B cell (primary cell): ENCODE data around the gene TJAP1. TPM values are rescaled to one million over a fixed set of nuclear protein-coding genes. Genes with fewer than 3 reads are reported as not detected.
"Not testable (repeated sequence)": the region's sequence is repeated elsewhere in the genome, so short reads cannot be mapped to it uniquely, and the experiment has no call there.

ENCODE experiments used
- ATAC-seq: fragments of 200-7000 bp; cut with Tn5 transposase; one replicate; pipeline ENCODE4 v1.10.0; 2021; ENCODE audit warnings: low read depth, mild to moderate bottlenecking, moderate number of reproducible peaks, moderate library complexity
- CTCF ChIA-PET: fragments of 350-600 bp; sonication (Branson Sonifier 250); formaldehyde crosslinking; loops from one replicate; lab custom pipeline; 2021; ENCODE audit warnings: antibody characterized with exemption, inconsistent platforms; lab: Charles Lee
- POLR2A ChIA-PET: fragments of 350-600 bp; sonication (Branson Sonifier 250); formaldehyde crosslinking; loops from one replicate; lab custom pipeline; 2021; ENCODE audit warnings: antibody characterized with exemption; lab: Charles Lee
- DNase-seq: peaks from one replicate; pipeline ENCODE4 v3.0.0; 2013
- H2AFZ ChIP-seq: 2 replicates; pipeline ENCODE4 v1.6.1; 2012; ENCODE audit warnings: mild to moderate bottlenecking, low read depth, low read length; ENCODE audit not compliant: insufficient read depth, poor library complexity, severe bottlenecking
- H3K27ac ChIP-seq, 2 donors: 1 replicate in 1 of 2; 2 replicates in 1 of 2; pipeline ENCODE4 v1.5.1; 2012 to 2013; ENCODE audit warnings: low read length in 2 of 2, mild to moderate bottlenecking in 2 of 2, moderate library complexity in 1 of 2
- H3K27me3 ChIP-seq, 4 experiments: fragments of 200-600 bp in 1 of 4; sonication (generic) in 1 of 4; replicated peaks in 1 of 4; 1 replicate in 2 of 4; 2 replicates in 2 of 4; pipeline versions ENCODE4 v1.6.1 to v1.7.0; 2013 to 2016; ENCODE audit warnings: low read length in 3 of 4, mild to moderate bottlenecking in 2 of 4, mixed read lengths in 1 of 4, moderate library complexity in 1 of 4; ENCODE audit not compliant: insufficient read depth in 4 of 4, control insufficient read depth in 3 of 4; ENCODE audit errors: control extremely low read depth in 1 of 4
- H3K36me3 ChIP-seq, 2 experiments: replicated peaks in 1 of 2; 1 replicate in 1 of 2; 2 replicates in 1 of 2; pipeline versions ENCODE4 v1.6.1 to v1.7.1; 2013; ENCODE audit warnings: low read length in 1 of 2; ENCODE audit not compliant: insufficient read depth in 2 of 2, control insufficient read depth in 1 of 2; ENCODE audit errors: control extremely low read depth in 1 of 2, extremely low read depth in 1 of 2
- H3K4me1 ChIP-seq, 2 donors: fragments of 200-600 bp in 1 of 2; sonication (generic) in 1 of 2; 1 replicate in 1 of 2; 2 replicates in 1 of 2; pipeline versions ENCODE4 v1.5.1 to v1.6.1; 2013 to 2017; ENCODE audit warnings: low read length in 2 of 2; ENCODE audit not compliant: control insufficient read depth in 2 of 2, insufficient read depth in 2 of 2
- H3K4me2 ChIP-seq: replicated peaks from 2 replicates; pipeline ENCODE3; 2012; ENCODE audit warnings: mild to moderate bottlenecking, low read depth, low read length; ENCODE audit not compliant: poor library complexity, severe bottlenecking
- H3K4me3 ChIP-seq, 5 experiments: fragments of 200-600 bp in 1 of 5; sonication (generic) in 1 of 5; 1 replicate in 3 of 5; 2 replicates in 2 of 5; pipeline versions ENCODE4 v1.5.1 to v1.7.0; 2011 to 2016; ENCODE audit warnings: low read length in 4 of 5, mild to moderate bottlenecking in 4 of 5, low read depth in 2 of 5, control low read depth in 1 of 5, moderate library complexity in 1 of 5; ENCODE audit not compliant: insufficient read depth in 1 of 5; ENCODE audit errors: control extremely low read depth in 1 of 5, extremely low read depth in 1 of 5
- H3K79me2 ChIP-seq: fragments of 200-600 bp; sonication (generic); one replicate; pipeline ENCODE4 v1.6.0; 2016; ENCODE audit warnings: low read length; ENCODE audit not compliant: control insufficient read depth, insufficient read depth
- H3K9ac ChIP-seq: fragments of 200-600 bp; sonication (generic); 2 replicates; pipeline ENCODE4 v1.6.1; 2017; ENCODE audit warnings: mild to moderate bottlenecking, low read length, moderate library complexity
- H3K9me3 ChIP-seq, 3 donors: one replicate each; pipeline versions ENCODE4 v1.6.1 to v1.7.1; 2013; ENCODE audit warnings: low read length in 2 of 3; ENCODE audit not compliant: control insufficient read depth in 2 of 3, insufficient read depth in 1 of 3; ENCODE audit errors: control extremely low read depth in 1 of 3
- H4K20me1 ChIP-seq: 2 replicates; pipeline ENCODE4 v1.6.0; 2012; ENCODE audit warnings: mild to moderate bottlenecking, low read length; ENCODE audit not compliant: insufficient read depth, control insufficient read depth, poor library complexity, severe bottlenecking
- H3K27ac Mint-ChIP-seq: one replicate; pipeline ENCODE4 v1.8.0; 2021; ENCODE audit warnings: mixed read lengths
- H3K27me3 Mint-ChIP-seq: one replicate; pipeline ENCODE4 v1.8.0; 2021; ENCODE audit warnings: mixed read lengths
- H3K4me1 Mint-ChIP-seq: one replicate; pipeline ENCODE4 v1.8.0; 2021; ENCODE audit warnings: mixed read lengths
- H3K4me3 Mint-ChIP-seq: one replicate; pipeline ENCODE4 v1.8.0; 2021; ENCODE audit warnings: mixed read lengths
- H3K9me3 Mint-ChIP-seq: one replicate; pipeline ENCODE4 v1.8.0; 2022; ENCODE audit warnings: mixed read lengths; ENCODE audit not compliant: insufficient read depth
- CTCF ChIP-seq: fragments of 200-600 bp; IDR thresholded peaks from one replicate; pipeline ENCODE4 v1.8.0; 2022; ENCODE audit warnings: antibody characterized with exemption, mild to moderate bottlenecking
- EZH2 ChIP-seq: IDR thresholded peaks from 2 replicates; pipeline ENCODE4 v1.6.1; 2012; ENCODE audit warnings: borderline replicate concordance, low read depth, mild to moderate bottlenecking, moderate library complexity, low read length; ENCODE audit not compliant: insufficient read depth, poor library complexity, severe bottlenecking
- WGBS: methylation state at CpG from one replicate; pipeline ENCODE4 v1.1.5; 2013; ENCODE audit warnings: missing lambda C conversion rate; ENCODE audit not compliant: insufficient coverage; 5-methylcytosine and 5-hydroxymethylcytosine counted together
- intact Hi-C: fragments of 100-400 bp; cut with micrococcal nuclease; formaldehyde crosslinking; loops from one replicate; pipeline ENCODE4 v1.10.0; 2022
- polyA plus RNA-seq: library from polyadenylated mRNA; depleted of rRNA; stranded (reverse); fragments of >200 nt; gene quantifications from 2 replicates; pipeline ENCODE4 v1.2.3, GENCODE V29; 2012
- total RNA-seq, 2 donors: library from RNA; stranded (reverse); fragments of 120-200 nt in 1 of 2; gene quantifications; 1 replicate in 1 of 2; 2 replicates in 1 of 2; pipeline versions ENCODE4 v1.2.3 to v1.2.4, GENCODE V29; 2013 to 2022

The TJAP1 gene
- total and polyA plus RNA-seq, 2 donors (not counting 1 experiment from before 2014, with no cell fraction given) = 59.1 to 70.7 TPM

GRCh38 chr6:43532201-43532600 is 54.8 kb downstream of the TJAP1 start:
- ATAC-seq (no peak), DNase-seq (no peak)
- Histone ChIP-seq H3K27me3 (no peaks in the 10 kb centered on the region), H3K79me2 (no peaks in the 10 kb centered on the region), H3K36me3 (peaks cover 20 to 43% of the 10 kb centered on the region in 2 experiments), H3K27ac (no peak overlapping the region), H3K9me3 (no peaks in the 10 kb centered on the region), H2AFZ (no peak overlapping the region), H3K4me3 (no peak overlapping the region), H3K9ac (no peak overlapping the region), H3K4me1 (no peaks in the 10 kb centered on the region), H3K4me2 (no peak overlapping the region), H4K20me1 (no peaks in the 10 kb centered on the region)
- H3K27ac Mint-ChIP-seq = no peak overlapping the region
- TF ChIP-seq CTCF = no peak
- no peak for TF ChIP-seq EZH2
- no peaks in the 10 kb centered on the region for H3K9me3 Mint-ChIP-seq
- no peaks in the 10 kb centered on the region for H3K27me3 Mint-ChIP-seq
- ChIA-PET POLR2A (no interaction called here), CTCF (no interaction called here)
- WGBS = no CpG with 5 or more reads among the region's 1 CpG
- H3K4me1 Mint-ChIP-seq = no peaks in the 10 kb centered on the region
- intact Hi-C loops = no loop called here
- H3K4me3 Mint-ChIP-seq = no peak overlapping the region

- H3K79me2 ChIP-seq, H3K4me3 Mint-ChIP-seq, intact Hi-C loops, POLR2A ChIA-PET, H3K4me1 Mint-ChIP-seq, ATAC-seq, H3K27me3 Mint-ChIP-seq, H4K20me1 ChIP-seq, H3K4me1 ChIP-seq, H3K9me3 Mint-ChIP-seq, H3K27ac ChIP-seq, H3K9ac ChIP-seq, H2AFZ ChIP-seq, H3K9me3 ChIP-seq, H3K27ac Mint-ChIP-seq, CTCF ChIA-PET, H3K27me3 ChIP-seq, H3K4me3 ChIP-seq, DNase-seq, H3K4me2 ChIP-seq: not testable (repeated sequence)
- WGBS = 98% methylated on average over 4 of the region's 17 CpGs
- H3K36me3 ChIP-seq = peaks cover 0 to 19% of the 10 kb centered on the region in 2 experiments
These were observed 61.6 kb downstream of the TJAP1 start for GRCh38 chr6:43538986-43539385.

GRCh38 chr6:43539409-43539808 is 62.0 kb downstream of the TJAP1 start:
- H3K36me3 ChIP-seq = peaks cover 0 to 23% of the 10 kb centered on the region in 2 experiments
- POLR2A ChIA-PET = not testable (repeated sequence)

More at GRCh38 chr6:43539409-43539808, 62.0 kb downstream of the TJAP1 start:
- ATAC-seq, CTCF ChIA-PET, H3K27me3 ChIP-seq, H3K4me2 ChIP-seq, H3K79me2 ChIP-seq, H3K4me3 Mint-ChIP-seq, H4K20me1 ChIP-seq, H3K27ac Mint-ChIP-seq, H3K27me3 Mint-ChIP-seq, H2AFZ ChIP-seq, DNase-seq, intact Hi-C loops, H3K27ac ChIP-seq, H3K4me3 ChIP-seq, H3K9ac ChIP-seq, H3K9me3 Mint-ChIP-seq, H3K4me1 ChIP-seq, H3K4me1 Mint-ChIP-seq, H3K9me3 ChIP-seq: not testable (repeated sequence)
- WGBS = 100% methylated on average over 11 of the region's 20 CpGs
